H1 (cell line): ENCODE measurements around the gene CAMTA1. TPM values are rescaled to one million over a fixed set of nuclear protein-coding genes. Genes with fewer than 3 reads are reported as not detected.

Source experiments
- CHD1 ChIP-seq: IDR thresholded peaks from 2 replicates; pipeline ENCODE4 v1.6.1; 2012; ENCODE audit warnings: low read depth, low read length, improper control_type of control experiment
- CTBP2 ChIP-seq: IDR thresholded peaks from 2 replicates; pipeline ENCODE4 v1.7.0; 2011; ENCODE audit warnings: borderline replicate concordance, mild to moderate bottlenecking, moderate library complexity, mixed read lengths, low read length; ENCODE audit not compliant: insufficient read depth, insufficient read length
- JUND ChIP-seq: IDR thresholded peaks from 2 replicates; pipeline ENCODE4 v1.6.1; 2011; ENCODE audit warnings: mild to moderate bottlenecking, improper control_type of control experiment, low read length
- RBBP5 ChIP-seq: IDR thresholded peaks from 2 replicates; pipeline ENCODE4 v1.7.1; 2012; ENCODE audit warnings: low read depth, mild to moderate bottlenecking, inconsistent platforms, low read length, moderate library complexity, borderline replicate concordance
- YY1 ChIP-seq: IDR thresholded peaks from 2 replicates; pipeline ENCODE4 v1.6.1; 2011; ENCODE audit warnings: low read depth, mild to moderate bottlenecking, low read length
- ZNF274 ChIP-seq: IDR thresholded peaks from 2 replicates; pipeline ENCODE4 v1.7.0; 2012; ENCODE audit warnings: low read length, borderline replicate concordance; ENCODE audit errors: extremely low read depth
- polyA plus RNA-seq, 7 experiments: library from polyadenylated mRNA; depleted of rRNA in 3 of 7; stranded (reverse) in 5 of 7; unstranded in 2 of 7; fragments of >200 nt in 5 of 7; fragments of 200-250 nt in 2 of 7; gene quantifications; 1 replicate in 5 of 7; 2 replicates in 1 of 7; 4 replicates in 1 of 7; pipeline versions ENCODE4 v1.2.1 to v1.2.3, GENCODE V29; 2011 to 2013; ENCODE audit warnings: missing spikeins in 2 of 7, mixed read lengths in 2 of 7
- total RNA-seq: library from RNA; stranded (reverse); fragmentation: NEBNext Ultra II Directional; extraction: Animal tissue kit (Norgen Biotek cat#: 25700); gene quantifications from 2 replicates; pipeline ENCODE4 v1.2.1, GENCODE V29; 2021
- TF ChIP-seq, protein P1 (sequence below): fragments of 300-600 bp; sonication (generic); IDR thresholded peaks from 2 replicates; pipeline ENCODE4 v1.7.1; 2012; ENCODE audit warnings: low read length, moderate library complexity, mild to moderate bottlenecking, inconsistent platforms; ENCODE audit not compliant: insufficient replicate concordance

The CAMTA1 gene
- total and polyA plus RNA-seq, 2 of the 8 experiments (the other 6 are each of a cell fraction or from before 2014, with no cell fraction given): 65.0 to 119 TPM

GRCh38 chr1:7174561-7174960 lies 389.3 kb downstream of the CAMTA1 start (continued):
- TF ChIP-seq, protein P1, sequence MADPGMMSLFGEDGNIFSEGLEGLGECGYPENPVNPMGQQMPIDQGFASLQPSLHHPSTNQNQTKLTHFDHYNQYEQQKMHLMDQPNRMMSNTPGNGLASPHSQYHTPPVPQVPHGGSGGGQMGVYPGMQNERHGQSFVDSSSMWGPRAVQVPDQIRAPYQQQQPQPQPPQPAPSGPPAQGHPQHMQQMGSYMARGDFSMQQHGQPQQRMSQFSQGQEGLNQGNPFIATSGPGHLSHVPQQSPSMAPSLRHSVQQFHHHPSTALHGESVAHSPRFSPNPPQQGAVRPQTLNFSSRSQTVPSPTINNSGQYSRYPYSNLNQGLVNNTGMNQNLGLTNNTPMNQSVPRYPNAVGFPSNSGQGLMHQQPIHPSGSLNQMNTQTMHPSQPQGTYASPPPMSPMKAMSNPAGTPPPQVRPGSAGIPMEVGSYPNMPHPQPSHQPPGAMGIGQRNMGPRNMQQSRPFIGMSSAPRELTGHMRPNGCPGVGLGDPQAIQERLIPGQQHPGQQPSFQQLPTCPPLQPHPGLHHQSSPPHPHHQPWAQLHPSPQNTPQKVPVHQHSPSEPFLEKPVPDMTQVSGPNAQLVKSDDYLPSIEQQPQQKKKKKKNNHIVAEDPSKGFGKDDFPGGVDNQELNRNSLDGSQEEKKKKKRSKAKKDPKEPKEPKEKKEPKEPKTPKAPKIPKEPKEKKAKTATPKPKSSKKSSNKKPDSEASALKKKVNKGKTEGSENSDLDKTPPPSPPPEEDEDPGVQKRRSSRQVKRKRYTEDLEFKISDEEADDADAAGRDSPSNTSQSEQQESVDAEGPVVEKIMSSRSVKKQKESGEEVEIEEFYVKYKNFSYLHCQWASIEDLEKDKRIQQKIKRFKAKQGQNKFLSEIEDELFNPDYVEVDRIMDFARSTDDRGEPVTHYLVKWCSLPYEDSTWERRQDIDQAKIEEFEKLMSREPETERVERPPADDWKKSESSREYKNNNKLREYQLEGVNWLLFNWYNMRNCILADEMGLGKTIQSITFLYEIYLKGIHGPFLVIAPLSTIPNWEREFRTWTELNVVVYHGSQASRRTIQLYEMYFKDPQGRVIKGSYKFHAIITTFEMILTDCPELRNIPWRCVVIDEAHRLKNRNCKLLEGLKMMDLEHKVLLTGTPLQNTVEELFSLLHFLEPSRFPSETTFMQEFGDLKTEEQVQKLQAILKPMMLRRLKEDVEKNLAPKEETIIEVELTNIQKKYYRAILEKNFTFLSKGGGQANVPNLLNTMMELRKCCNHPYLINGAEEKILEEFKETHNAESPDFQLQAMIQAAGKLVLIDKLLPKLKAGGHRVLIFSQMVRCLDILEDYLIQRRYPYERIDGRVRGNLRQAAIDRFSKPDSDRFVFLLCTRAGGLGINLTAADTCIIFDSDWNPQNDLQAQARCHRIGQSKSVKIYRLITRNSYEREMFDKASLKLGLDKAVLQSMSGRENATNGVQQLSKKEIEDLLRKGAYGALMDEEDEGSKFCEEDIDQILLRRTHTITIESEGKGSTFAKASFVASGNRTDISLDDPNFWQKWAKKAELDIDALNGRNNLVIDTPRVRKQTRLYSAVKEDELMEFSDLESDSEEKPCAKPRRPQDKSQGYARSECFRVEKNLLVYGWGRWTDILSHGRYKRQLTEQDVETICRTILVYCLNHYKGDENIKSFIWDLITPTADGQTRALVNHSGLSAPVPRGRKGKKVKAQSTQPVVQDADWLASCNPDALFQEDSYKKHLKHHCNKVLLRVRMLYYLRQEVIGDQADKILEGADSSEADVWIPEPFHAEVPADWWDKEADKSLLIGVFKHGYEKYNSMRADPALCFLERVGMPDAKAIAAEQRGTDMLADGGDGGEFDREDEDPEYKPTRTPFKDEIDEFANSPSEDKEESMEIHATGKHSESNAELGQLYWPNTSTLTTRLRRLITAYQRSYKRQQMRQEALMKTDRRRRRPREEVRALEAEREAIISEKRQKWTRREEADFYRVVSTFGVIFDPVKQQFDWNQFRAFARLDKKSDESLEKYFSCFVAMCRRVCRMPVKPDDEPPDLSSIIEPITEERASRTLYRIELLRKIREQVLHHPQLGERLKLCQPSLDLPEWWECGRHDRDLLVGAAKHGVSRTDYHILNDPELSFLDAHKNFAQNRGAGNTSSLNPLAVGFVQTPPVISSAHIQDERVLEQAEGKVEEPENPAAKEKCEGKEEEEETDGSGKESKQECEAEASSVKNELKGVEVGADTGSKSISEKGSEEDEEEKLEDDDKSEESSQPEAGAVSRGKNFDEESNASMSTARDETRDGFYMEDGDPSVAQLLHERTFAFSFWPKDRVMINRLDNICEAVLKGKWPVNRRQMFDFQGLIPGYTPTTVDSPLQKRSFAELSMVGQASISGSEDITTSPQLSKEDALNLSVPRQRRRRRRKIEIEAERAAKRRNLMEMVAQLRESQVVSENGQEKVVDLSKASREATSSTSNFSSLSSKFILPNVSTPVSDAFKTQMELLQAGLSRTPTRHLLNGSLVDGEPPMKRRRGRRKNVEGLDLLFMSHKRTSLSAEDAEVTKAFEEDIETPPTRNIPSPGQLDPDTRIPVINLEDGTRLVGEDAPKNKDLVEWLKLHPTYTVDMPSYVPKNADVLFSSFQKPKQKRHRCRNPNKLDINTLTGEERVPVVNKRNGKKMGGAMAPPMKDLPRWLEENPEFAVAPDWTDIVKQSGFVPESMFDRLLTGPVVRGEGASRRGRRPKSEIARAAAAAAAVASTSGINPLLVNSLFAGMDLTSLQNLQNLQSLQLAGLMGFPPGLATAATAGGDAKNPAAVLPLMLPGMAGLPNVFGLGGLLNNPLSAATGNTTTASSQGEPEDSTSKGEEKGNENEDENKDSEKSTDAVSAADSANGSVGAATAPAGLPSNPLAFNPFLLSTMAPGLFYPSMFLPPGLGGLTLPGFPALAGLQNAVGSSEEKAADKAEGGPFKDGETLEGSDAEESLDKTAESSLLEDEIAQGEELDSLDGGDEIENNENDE: no peak
- TF ChIP-seq YY1 (no peak), CHD1 (no peak), JUND (no peak), RBBP5 (no peak), CTBP2 (no peak), ZNF274 (no peak)
